GM06990 (cell line): ENCODE results near the gene PYCARD.
A peak's percentile ranks its signal among the peaks of the same experiment; 100 is the strongest.

Experiments
- DNase-seq: peaks from one replicate; pipeline ENCODE4 v3.0.0-alpha.2; 2011; ENCODE audit not compliant: insufficient read length; ENCODE audit errors: extremely low read depth
- H3K27me3 ChIP-seq: replicated peaks from 2 replicates; pipeline ENCODE4 v1.6.0; 2011; ENCODE audit warnings: low read length; ENCODE audit not compliant: control insufficient read depth, insufficient read depth
- H3K36me3 ChIP-seq: 2 replicates; pipeline ENCODE4 v1.5.1; 2011; ENCODE audit warnings: low read length; ENCODE audit not compliant: control insufficient read depth, insufficient read depth
- H3K4me3 ChIP-seq: replicated peaks from 2 replicates; pipeline ENCODE4 v1.5.1; 2011; ENCODE audit warnings: low read depth, mild to moderate bottlenecking, control low read depth, low read length
- TF ChIP-seq, protein P1 (sequence below): IDR thresholded peaks from 2 replicates; pipeline ENCODE4 v1.5.1; 2011; ENCODE audit warnings: low read length, control low read depth, mild to moderate bottlenecking, inconsistent platforms; ENCODE audit not compliant: insufficient read depth, poor library complexity, severe bottlenecking

Gene PYCARD

DNA sequence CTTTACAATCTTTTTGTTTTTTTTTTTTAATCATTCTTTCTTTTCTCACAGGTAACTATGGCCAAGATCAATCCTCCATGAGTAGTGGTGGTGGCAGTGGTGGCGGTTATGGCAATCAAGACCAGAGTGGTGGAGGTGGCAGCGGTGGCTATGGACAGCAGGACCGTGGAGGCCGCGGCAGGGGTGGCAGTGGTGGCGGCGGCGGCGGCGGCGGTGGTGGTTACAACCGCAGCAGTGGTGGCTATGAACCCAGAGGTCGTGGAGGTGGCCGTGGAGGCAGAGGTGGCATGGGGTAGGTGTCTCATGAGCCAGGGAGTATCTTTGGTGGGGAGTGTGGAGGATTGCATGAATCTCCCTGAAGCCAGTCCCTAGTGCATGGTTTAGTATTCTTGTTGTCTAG lies 17.7 kb downstream of the PYCARD start:
- no peaks in the 10 kb centered on the region for H3K27me3 ChIP-seq
- TF ChIP-seq, protein P1, sequence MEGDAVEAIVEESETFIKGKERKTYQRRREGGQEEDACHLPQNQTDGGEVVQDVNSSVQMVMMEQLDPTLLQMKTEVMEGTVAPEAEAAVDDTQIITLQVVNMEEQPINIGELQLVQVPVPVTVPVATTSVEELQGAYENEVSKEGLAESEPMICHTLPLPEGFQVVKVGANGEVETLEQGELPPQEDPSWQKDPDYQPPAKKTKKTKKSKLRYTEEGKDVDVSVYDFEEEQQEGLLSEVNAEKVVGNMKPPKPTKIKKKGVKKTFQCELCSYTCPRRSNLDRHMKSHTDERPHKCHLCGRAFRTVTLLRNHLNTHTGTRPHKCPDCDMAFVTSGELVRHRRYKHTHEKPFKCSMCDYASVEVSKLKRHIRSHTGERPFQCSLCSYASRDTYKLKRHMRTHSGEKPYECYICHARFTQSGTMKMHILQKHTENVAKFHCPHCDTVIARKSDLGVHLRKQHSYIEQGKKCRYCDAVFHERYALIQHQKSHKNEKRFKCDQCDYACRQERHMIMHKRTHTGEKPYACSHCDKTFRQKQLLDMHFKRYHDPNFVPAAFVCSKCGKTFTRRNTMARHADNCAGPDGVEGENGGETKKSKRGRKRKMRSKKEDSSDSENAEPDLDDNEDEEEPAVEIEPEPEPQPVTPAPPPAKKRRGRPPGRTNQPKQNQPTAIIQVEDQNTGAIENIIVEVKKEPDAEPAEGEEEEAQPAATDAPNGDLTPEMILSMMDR: no peak
- no peak for DNase-seq
- H3K4me3 ChIP-seq: no peak overlapping the region
- peaks cover 39% of the 10 kb centered on the region for H3K36me3 ChIP-seq

DNA sequence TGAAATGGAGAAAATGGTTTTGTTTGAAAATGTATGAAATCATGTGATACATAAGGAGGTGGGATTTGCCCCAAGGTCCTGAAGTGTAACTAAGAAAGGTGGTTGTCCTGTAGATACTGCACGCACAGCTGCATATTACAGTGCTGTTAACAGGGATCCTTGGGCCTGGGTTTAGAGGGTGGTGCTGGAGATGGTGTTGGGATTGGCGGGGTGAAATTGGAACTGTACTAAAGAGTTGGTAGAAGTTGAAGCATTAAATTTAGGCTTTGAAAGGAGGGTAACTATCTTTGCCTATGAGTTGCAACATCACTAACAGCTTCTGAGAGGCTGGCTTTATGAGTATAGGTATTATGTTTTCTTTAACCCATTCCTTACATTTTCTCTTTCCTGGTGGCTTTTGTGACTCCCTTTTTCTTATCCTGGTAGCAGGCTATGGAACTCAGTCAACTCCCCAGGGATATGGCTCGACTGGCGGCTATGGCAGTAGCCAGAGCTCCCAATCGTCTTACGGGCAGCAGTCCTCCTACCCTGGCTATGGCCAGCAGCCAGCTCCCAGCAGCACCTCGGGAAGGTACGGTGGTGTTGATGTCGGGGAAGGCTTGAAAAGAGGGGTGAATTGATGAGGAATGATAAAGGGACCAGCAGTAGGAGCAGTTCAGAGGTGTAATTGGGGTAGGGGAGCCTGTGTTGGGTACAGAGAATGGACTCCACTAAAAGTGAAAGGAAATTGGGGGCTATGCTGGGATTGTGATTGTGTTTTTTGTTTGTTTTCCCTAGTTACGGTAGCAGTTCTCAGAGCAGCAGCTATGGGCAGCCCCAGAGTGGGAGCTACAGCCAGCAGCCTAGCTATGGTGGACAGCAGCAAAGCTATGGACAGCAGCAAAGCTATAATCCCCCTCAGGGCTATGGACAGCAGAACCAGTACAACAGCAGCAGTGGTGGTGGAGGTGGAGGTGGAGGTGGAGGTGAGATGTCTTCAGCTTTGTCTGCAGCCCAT lies 18.8 kb downstream of the PYCARD start:
- no peak for DNase-seq
- Histone ChIP-seq H3K4me3 (no peak overlapping the region), H3K36me3 (peaks cover 35% of the 10 kb centered on the region), H3K27me3 (no peaks in the 10 kb centered on the region)
- TF ChIP-seq, protein P1: no peak

DNA sequence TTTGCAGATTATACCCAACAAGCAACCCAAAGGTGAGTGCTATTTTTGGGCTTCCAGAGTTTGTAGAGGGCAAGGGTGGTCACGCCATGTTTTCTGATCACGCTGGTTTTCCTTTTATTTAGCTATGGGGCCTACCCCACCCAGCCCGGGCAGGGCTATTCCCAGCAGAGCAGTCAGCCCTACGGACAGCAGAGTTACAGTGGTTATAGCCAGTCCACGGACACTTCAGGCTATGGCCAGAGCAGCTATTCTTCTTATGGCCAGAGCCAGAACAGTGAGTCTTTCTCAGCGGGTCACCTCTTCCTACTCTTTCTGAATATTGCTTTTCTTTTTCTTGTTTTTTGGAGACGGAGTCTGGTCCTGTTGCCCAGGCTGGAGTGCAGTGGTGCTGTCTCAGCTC lies 20.2 kb downstream of the PYCARD start:
- Histone ChIP-seq H3K4me3 (peak overlapping the region; percentile 92), H3K36me3 (peaks cover 27% of the 10 kb centered on the region), H3K27me3 (no peaks in the 10 kb centered on the region)
- DNase-seq: no peak
- TF ChIP-seq, protein P1: no peak

DNA sequence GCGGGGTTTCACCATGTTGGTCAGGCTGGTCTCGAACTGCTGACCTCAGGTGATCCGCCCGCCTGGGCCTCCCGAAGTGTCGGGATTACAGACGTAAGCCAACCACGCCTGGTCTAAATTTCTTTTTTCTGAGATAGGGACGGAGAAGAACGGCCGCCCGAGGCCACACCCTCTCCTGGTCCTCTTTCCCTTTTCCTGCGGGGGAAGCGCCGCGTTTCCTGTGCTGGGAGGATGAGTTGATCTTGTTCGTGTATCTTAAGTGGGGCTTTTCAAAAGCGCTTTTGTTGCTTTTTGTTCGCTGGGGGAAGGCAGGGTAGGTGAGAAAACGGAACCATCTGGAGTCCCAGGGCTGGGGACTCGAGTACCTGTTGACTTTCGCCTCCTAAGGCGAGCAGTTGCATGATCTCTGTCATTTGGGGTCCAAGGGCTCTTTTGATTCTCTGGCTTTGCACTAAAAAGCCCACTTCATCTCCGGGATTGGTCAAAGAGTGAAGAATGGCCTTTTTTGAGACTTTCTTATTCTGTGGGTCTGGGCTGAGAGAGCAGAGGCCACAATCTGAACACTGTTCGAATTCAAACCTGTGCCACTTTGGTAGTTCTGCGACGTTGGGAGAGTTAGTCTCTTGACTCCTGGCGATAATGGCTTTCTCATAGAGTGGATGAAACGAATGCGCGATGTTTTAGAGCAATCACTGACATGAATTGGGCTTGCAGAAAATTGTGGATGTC lies 21.3 kb downstream of the PYCARD start:
- TF ChIP-seq, protein P1: no peak
- Histone ChIP-seq H3K27me3 (no peaks in the 10 kb centered on the region), H3K4me3 (peak overlapping the region; percentile 92), H3K36me3 (peaks cover 16% of the 10 kb centered on the region)
- peak; percentile 41 for DNase-seq

DNA sequence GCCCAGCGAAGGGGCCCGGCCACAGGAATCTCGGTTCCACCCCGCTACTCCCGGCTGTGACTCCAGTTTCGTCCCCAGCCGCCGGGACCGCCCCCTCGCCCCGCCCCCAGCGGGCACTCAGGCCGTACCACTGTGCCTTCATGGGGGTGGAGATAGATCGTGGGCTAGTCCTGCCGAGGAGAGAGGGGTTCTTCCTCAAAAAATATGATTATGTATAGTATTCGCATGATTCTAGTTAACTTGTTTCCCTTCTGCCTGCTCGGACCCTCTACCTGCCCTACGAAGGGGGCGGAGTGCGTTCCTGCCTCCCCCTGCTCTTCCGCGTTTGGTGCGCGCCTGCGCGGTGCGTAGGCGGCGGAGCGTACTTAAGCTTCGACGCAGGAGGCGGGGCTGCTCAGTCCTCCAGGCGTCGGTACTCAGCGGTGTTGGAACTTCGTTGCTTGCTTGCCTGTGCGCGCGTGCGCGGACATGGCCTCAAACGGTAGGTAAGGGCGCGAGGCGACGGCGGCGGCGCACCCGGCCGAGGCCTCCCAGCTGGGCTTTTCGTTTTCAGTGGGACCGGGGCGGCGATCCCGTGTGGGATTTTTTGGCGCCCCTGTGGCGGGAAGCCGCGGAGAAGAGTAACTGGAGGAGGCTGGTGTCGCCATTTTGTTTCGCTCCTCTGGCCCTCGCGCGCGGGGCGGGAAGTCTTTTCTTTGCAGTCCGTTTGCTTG lies 22.7 kb downstream of the PYCARD start, which contains the start of gene FUS:
Gene FUS (plus strand): TSS at position 393 of the 713 bp plus-strand sequence. CDS start 76 bp downstream, at position 469.
- Histone ChIP-seq H3K4me3 (peak within 1 kb of the TSS; percentile 92), H3K36me3 (peaks cover 11% of the 10 kb centered on the region), H3K27me3 (no peaks in the 10 kb centered on the region)
- DNase-seq: peak; percentile 92
- TF ChIP-seq, protein P1: no peak
